Esophagus muscularis mucosa (tissue), 4 donors: Measurements from ENCODE around the gene AIP. TPM values are rescaled to one million over a fixed set of nuclear protein-coding genes. Genes with fewer than 3 reads are reported as not detected.

Experiments
- DNase-seq: peaks from one replicate; pipeline ENCODE4 v3.0.0-alpha.2; 2017; ENCODE audit errors: extremely low spot score
- H3K27ac ChIP-seq, 4 donors: fragments of 200-600 bp; sonication (generic); replicated peaks in 1 of 4; 1 replicate in 3 of 4; 2 replicates in 1 of 4; pipeline ENCODE4 v1.5.1; 2016 to 2019; ENCODE audit warnings: mild to moderate bottlenecking in 1 of 4
- H3K27me3 ChIP-seq, 4 donors: fragments of 200-600 bp; sonication (generic); one replicate each; pipeline versions ENCODE4 v1.5.1 to v1.6.0; 2016 to 2019
- H3K36me3 ChIP-seq, 4 donors: fragments of 200-600 bp; sonication (generic); one replicate each; pipeline ENCODE4 v1.5.1; 2016 to 2019
- H3K4me1 ChIP-seq, 4 donors: fragments of 200-600 bp; sonication (generic); one replicate each; pipeline ENCODE4 v1.5.1; 2016 to 2019
- H3K4me3 ChIP-seq, 4 donors: fragments of 200-600 bp; sonication (generic); 1 replicate in 2 of 4; 2 replicates in 2 of 4; pipeline ENCODE4 v1.5.1; 2016 to 2019; ENCODE audit warnings: mild to moderate bottlenecking in 4 of 4, moderate library complexity in 1 of 4
- H3K9me3 ChIP-seq, 4 donors: fragments of 200-600 bp; sonication (generic); 1 replicate in 3 of 4; 2 replicates in 1 of 4; pipeline ENCODE4 v1.5.1; 2016 to 2019
- EP300 ChIP-seq: sonication (generic); formaldehyde crosslinking; IDR thresholded peaks from one replicate; pipeline ENCODE4 v1.6.1; 2017; ENCODE audit warnings: antibody characterized with exemption
- POLR2A ChIP-seq: fragments of 450-650 bp; IDR thresholded peaks from one replicate; pipeline ENCODE4 v1.6.1; 2017; ENCODE audit warnings: antibody characterized with exemption, moderate library complexity, mild to moderate bottlenecking, low read depth
- POLR2AphosphoS5 ChIP-seq, 2 donors: sonication (generic); formaldehyde crosslinking; IDR thresholded peaks; one replicate each; pipeline ENCODE4 v1.6.1; 2017; ENCODE audit warnings: antibody characterized with exemption in 2 of 2
- WGBS: methylation state at CpG from one replicate; pipeline ENCODE4 v1.1.5; 2018; 5-methylcytosine and 5-hydroxymethylcytosine counted together
- intact Hi-C: fragments of 100-400 bp; cut with DNase I; formaldehyde crosslinking; loops from one replicate; pipeline ENCODE4 v1.15.1; 2023
- total RNA-seq, 4 donors: library from RNA; depleted of rRNA; stranded (reverse); fragments of >200 nt; gene quantifications; one replicate each; pipeline versions ENCODE4 v1.1.0 to v1.2.1, GENCODE V29; 2016
- TF ChIP-seq, protein P1 (sequence below), 3 experiments: fragments of 200-600 bp in 2 of 3; fragments of 450-650 bp in 1 of 3; sonication (generic) in 2 of 3; IDR thresholded peaks; one replicate each; pipeline ENCODE4 v1.5.1; 2017 to 2019; ENCODE audit warnings: antibody characterized with exemption in 3 of 3, mild to moderate bottlenecking in 2 of 3, moderate library complexity in 1 of 3

Gene AIP
- total RNA-seq, 4 donors from 2014 or later, result 68.1 to 121 (median 108) TPM

DNA sequence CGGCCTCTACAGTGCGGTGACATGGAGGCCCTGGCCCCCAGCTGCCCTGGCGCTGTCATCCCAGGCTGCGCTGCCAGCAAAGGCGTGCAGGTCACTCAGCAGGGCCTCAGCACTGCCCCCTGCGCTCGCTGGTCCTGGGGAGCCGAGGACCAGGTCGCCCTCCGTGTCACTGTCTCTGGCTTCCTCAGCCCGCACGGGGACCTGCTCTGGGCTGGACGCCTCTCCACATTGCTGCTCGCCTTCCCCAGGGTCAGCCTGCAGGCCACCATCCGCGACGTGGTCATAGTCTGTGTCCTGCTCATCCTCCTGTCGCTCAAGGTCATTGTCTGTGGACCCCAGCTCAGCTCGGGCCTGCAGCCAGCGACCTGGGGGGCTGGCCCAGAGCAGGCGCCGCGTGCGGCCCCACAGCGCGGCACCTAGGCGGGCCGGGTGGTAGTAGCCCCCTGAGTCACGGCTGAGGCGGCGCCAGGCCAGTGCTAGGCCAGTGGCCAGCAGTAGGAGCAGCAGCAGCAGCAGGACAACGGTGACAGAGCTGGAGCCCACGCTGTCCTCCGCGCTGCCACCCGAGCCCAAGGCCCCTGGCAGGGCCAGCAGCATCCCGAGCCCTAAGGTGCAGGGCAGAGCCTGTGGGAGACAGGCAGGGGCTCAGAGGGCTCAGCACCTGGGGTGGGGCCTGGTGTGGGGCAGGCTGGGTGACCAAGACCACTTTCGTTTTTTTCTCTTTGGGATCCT is 46.9 kb upstream of the AIP start:
- intact Hi-C loops, result no loop called here

DNA sequence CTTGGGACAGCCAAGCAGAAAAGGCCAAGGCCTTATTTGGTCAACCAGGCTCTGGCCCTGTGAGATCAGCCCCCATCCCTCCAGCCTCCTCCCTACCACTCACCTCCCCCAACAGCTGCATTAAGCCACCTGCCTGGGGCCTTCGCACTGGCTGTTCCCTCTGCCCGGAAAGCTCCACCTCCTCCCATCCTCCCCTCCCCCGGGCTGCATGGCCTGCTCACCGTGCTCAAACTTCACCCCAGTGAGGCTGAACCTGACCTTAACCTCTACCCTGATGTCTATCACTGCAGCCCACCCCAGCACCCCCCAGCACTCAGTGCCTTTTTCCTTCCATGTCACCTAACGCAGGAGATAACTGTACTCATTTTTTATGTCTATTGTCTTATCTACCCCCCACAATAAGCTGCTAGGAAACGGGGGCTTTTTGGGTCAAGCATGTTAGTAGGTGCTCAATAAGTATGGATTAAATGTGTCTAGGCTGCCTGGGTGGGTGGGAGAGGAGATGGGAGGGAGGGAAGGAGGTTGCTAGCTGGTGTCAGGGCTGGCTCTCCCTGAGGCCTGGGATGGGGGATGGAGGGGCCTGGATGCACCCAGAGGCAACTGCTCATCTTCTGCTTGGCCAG is 46.3 kb upstream of the AIP start:
- H3K4me3 ChIP-seq, result peak overlapping the region in 2 of 4 donors; percentile 10 to 42

More for the DNA sequence above, 46.9 kb upstream of the AIP start:
- Histone ChIP-seq H3K9me3 (no peaks in the 10 kb centered on the region), H3K36me3 (peaks cover 41 to 91% (median 85%) of the 10 kb centered on the region in 4 donors), H3K4me3 (peak overlapping the region in 1 of 4 donors; percentile 25), H3K27ac (peak overlapping the region in 3 of 4 donors; percentile 34 to 59 (median 38)), H3K4me1 (peaks cover 14 to 55% (median 32%) of the 10 kb centered on the region in 4 donors), H3K27me3 (no peaks in the 10 kb centered on the region)
- WGBS, result 58% methylated on average over 3 of the region's 38 CpGs
- no peak for DNase-seq
- TF ChIP-seq POLR2AphosphoS5 (IDR thresholded peaks at IDR 0.05), result no peak
- TF ChIP-seq, protein P1, sequence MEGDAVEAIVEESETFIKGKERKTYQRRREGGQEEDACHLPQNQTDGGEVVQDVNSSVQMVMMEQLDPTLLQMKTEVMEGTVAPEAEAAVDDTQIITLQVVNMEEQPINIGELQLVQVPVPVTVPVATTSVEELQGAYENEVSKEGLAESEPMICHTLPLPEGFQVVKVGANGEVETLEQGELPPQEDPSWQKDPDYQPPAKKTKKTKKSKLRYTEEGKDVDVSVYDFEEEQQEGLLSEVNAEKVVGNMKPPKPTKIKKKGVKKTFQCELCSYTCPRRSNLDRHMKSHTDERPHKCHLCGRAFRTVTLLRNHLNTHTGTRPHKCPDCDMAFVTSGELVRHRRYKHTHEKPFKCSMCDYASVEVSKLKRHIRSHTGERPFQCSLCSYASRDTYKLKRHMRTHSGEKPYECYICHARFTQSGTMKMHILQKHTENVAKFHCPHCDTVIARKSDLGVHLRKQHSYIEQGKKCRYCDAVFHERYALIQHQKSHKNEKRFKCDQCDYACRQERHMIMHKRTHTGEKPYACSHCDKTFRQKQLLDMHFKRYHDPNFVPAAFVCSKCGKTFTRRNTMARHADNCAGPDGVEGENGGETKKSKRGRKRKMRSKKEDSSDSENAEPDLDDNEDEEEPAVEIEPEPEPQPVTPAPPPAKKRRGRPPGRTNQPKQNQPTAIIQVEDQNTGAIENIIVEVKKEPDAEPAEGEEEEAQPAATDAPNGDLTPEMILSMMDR (IDR thresholded peaks at IDR 0.05), result no peak
- TF ChIP-seq EP300, result no peak
- no peak for TF ChIP-seq POLR2A

DNA sequence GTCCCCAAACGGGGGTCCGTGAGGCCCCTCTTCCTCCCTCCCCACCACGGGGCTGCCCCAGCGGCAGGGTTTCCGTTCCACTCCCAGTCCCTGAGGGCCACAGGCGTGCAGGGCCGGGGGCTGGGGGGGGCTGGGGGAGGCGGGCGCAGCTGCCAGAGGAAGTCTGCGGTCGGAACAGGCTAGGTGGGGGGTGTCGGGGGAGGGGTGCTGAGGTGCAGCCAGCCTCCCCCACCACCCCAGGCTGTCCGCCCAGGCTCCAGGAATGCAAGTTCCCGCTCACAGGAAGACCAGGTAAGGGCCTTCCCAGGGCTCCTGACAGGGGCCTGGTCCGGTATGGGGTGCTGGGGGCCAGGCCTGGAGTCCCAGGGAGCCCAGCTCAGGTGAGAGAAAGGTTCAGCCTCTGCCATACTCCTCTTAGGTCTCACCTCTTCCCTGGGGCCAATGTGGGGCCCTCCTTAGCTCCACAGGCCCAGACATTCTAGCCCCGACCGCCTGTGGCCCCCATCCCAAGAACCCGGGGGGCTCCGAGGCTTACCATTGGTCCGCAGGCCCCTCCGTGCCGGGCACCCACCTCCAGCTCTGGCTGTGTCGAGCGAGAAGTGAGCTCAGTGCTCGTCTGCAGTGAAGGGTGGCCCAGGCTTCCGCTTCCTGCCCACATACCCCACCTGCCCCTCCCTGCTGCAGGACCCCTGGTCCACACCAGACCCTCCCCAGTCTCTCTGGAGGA is 45.6 kb upstream of the AIP start, which contains the start of gene PTPRCAP:
TSS of gene PTPRCAP (minus strand) at position 601 of the 727 bp plus-strand sequence. CDS start at position 538, 63 bp downstream.
- no peaks in the 10 kb centered on the region for H3K27me3 ChIP-seq
- WGBS, result 71% methylated on average over 14 of the region's 26 CpGs
- TF ChIP-seq POLR2A (no peak), EP300 (no peak), POLR2AphosphoS5 (IDR thresholded peaks at IDR 0.05) (no peak)
- TF ChIP-seq, protein P1 (IDR thresholded peaks at IDR 0.05), result no peak
- peaks cover 19 to 61% (median 43%) of the 10 kb centered on the region in 4 donors for H3K4me1 ChIP-seq
- DNase-seq, result no peak
- peak within 1 kb of the TSS in 3 of 4 donors; percentile 1 to 42 (median 10) for H3K4me3 ChIP-seq
- intact Hi-C loops, result no loop called here
- H3K27ac ChIP-seq, result peak within 1 kb of the TSS; percentile 38 to 59 (median 50)
- H3K36me3 ChIP-seq, result peaks cover 35 to 91% (median 83%) of the 10 kb centered on the region in 4 donors
- H3K9me3 ChIP-seq, result no peaks in the 10 kb centered on the region

More for the DNA sequence above, 46.3 kb upstream of the AIP start:
- intact Hi-C loops, result no loop called here
- H3K27me3 ChIP-seq, result no peaks in the 10 kb centered on the region
- no peak for DNase-seq
- H3K4me1 ChIP-seq, result peaks cover 18 to 54% (median 38%) of the 10 kb centered on the region in 4 donors
- TF ChIP-seq POLR2A, result no peak
- TF ChIP-seq, protein P1 (IDR thresholded peaks at IDR 0.05), result no peak
- TF ChIP-seq EP300, result no peak
- TF ChIP-seq POLR2AphosphoS5 (IDR thresholded peaks at IDR 0.05), result no peak
- peaks cover 36 to 91% (median 85%) of the 10 kb centered on the region in 4 donors for H3K36me3 ChIP-seq
- 46% methylated on average over 6 of the region's 6 CpGs for WGBS
- peak overlapping the region; percentile 38 to 59 (median 42) for H3K27ac ChIP-seq
- no peaks in the 10 kb centered on the region for H3K9me3 ChIP-seq

- 100% methylated on average over 1 of the region's 3 CpGs for WGBS
- intact Hi-C loops, result no loop called here
- Histone ChIP-seq H3K36me3 (peaks cover 31 to 87% (median 78%) of the 10 kb centered on the region in 4 donors), H3K27me3 (no peaks in the 10 kb centered on the region), H3K4me3 (peak overlapping the region in 3 of 4 donors; percentile 1 to 42 (median 10)), H3K27ac (peak overlapping the region in 1 of 4 donors; percentile 18), H3K4me1 (peaks cover 24 to 66% (median 49%) of the 10 kb centered on the region in 4 donors), H3K9me3 (no peaks in the 10 kb centered on the region)
- no peak for DNase-seq
- TF ChIP-seq POLR2A (no peak), POLR2AphosphoS5 (IDR thresholded peaks at IDR 0.05) (no peak), EP300 (no peak)
- TF ChIP-seq, protein P1 (IDR thresholded peaks at IDR 0.05), result no peak
Measured at GRCh38 chr11:67437809-67438157, 45.0 kb upstream of the AIP start.
